ENCODE data around the gene SYNE1. TPM values are rescaled to one million over a fixed set of nuclear protein-coding genes. Genes with fewer than 3 reads are reported as not detected.

SYNE1 gene
- total and polyA plus RNA-seq, 4 experiments from 2014 or later, result 22.5 to 228 (median 144) TPM

GRCh38 chr6:152309648-152310047 lies 327.5 kb downstream of the SYNE1 start:
- no peak overlapping the region for H3K27ac ChIP-seq (ENCODE audit: low read depth, low read length)
- Mint-ChIP-seq H3K4me3 (peak overlapping the region in 3 of 8 donors; percentile 10 to 38 (median 30)), H3K4me1 (peaks cover 17 to 32% (median 27%) of the 10 kb centered on the region in 4 donors), H3K9me3 (no peaks in the 10 kb centered on the region), H3K36me3 (no peaks in the 10 kb centered on the region), H3K27me3 (no peaks in the 10 kb centered on the region), H3K27ac (peak overlapping the region in 2 of 7 donors; percentile 47 to 83)
- ChIA-PET POLR2A (ENCODE audit: partially characterized antibody) (interaction anchor here (1.0 to 2.4 kb wide), 5 partner anchors 8 to 919 kb away, joined by 3 to 23 read pairs (median 5); no protein-coding TSS in a partner anchor), CTCF (ENCODE audit: partially characterized antibody) (interaction anchor here (0.7 to 3.7 kb wide), 8 partner anchors 9 to 47 kb away, joined by 3 to 21 read pairs (median 5); no protein-coding TSS in a partner anchor)
- no peak overlapping the region for H3K4me3 ChIP-seq (ENCODE audit: low read length in 2 of 2)
- H3K4me1 ChIP-seq (ENCODE audit: insufficient read depth, low read length), result peaks cover 31% of the 10 kb centered on the region
- DNase-seq, result peak; percentile 65 to 84 (median 77)
- H3K27me3 ChIP-seq (ENCODE audit: insufficient read depth, low read length), result no peaks in the 10 kb centered on the region
- H3K36me3 ChIP-seq (ENCODE audit: insufficient read depth, low read length), result no peaks in the 10 kb centered on the region
- intact Hi-C loops (cut with micrococcal nuclease), result loop anchor here (1.0 kb wide), 2 partner anchors 7 to 29 kb away; no protein-coding TSS in a partner anchor
- no peaks in the 10 kb centered on the region for H3K9me3 ChIP-seq (ENCODE audit: control insufficient read depth in 1 of 2, low read length in 2 of 2)

- H3K4me1 Mint-ChIP-seq, result peaks cover 17 to 32% (median 27%) of the 10 kb centered on the region in 4 donors
Measured at GRCh38 chr6:152309006-152309405, 328.2 kb downstream of the SYNE1 start.

GRCh38 chr6:152308306-152308705 lies 328.9 kb downstream of the SYNE1 start:
- CTCF ChIA-PET (ENCODE audit: partially characterized antibody), result interaction anchor here (5.1 kb wide), 1 partner anchor 29 kb away, joined by 34 read pairs; no protein-coding TSS in a partner anchor
- H3K4me3 Mint-ChIP-seq, result no peak overlapping the region
- no peaks in the 10 kb centered on the region for H3K27me3 Mint-ChIP-seq
- intact Hi-C loops (cut with micrococcal nuclease), result no loop called here
- H3K9me3 Mint-ChIP-seq, result no peaks in the 10 kb centered on the region
- DNase-seq, result no peak
- Histone ChIP-seq H3K9me3 (ENCODE audit: control insufficient read depth in 1 of 2, low read length in 2 of 2) (no peaks in the 10 kb centered on the region), H3K4me1 (ENCODE audit: insufficient read depth, low read length) (peaks cover 31% of the 10 kb centered on the region), H3K27ac (ENCODE audit: low read depth, low read length) (no peak overlapping the region), H3K4me3 (ENCODE audit: low read length in 2 of 2) (no peak overlapping the region), H3K36me3 (ENCODE audit: insufficient read depth, low read length) (no peaks in the 10 kb centered on the region), H3K27me3 (ENCODE audit: insufficient read depth, low read length) (no peaks in the 10 kb centered on the region)
- H3K27ac Mint-ChIP-seq, result peak overlapping the region in 2 of 7 donors; percentile 27 to 43
- H3K4me1 Mint-ChIP-seq, result peaks cover 17 to 32% (median 27%) of the 10 kb centered on the region in 4 donors
- POLR2A ChIA-PET (ENCODE audit: partially characterized antibody), result no interaction called here
- no peaks in the 10 kb centered on the region for H3K36me3 Mint-ChIP-seq

More at GRCh38 chr6:152309006-152309405, 328.2 kb downstream of the SYNE1 start:
- no peaks in the 10 kb centered on the region for H3K27me3 Mint-ChIP-seq
- H3K4me3 Mint-ChIP-seq, result no peak overlapping the region
- Histone ChIP-seq H3K36me3 (ENCODE audit: insufficient read depth, low read length) (no peaks in the 10 kb centered on the region), H3K4me1 (ENCODE audit: insufficient read depth, low read length) (peaks cover 31% of the 10 kb centered on the region), H3K27ac (ENCODE audit: low read depth, low read length) (no peak overlapping the region), H3K4me3 (ENCODE audit: low read length in 2 of 2) (no peak overlapping the region), H3K27me3 (ENCODE audit: insufficient read depth, low read length) (no peaks in the 10 kb centered on the region), H3K9me3 (ENCODE audit: control insufficient read depth in 1 of 2, low read length in 2 of 2) (no peaks in the 10 kb centered on the region)
- no peaks in the 10 kb centered on the region for H3K36me3 Mint-ChIP-seq
- no peak for DNase-seq
- peak overlapping the region in 1 of 7 donors; percentile 36 for H3K27ac Mint-ChIP-seq
- CTCF ChIA-PET (ENCODE audit: partially characterized antibody), result interaction anchor here (2.3 to 3.7 kb wide), 2 partner anchors 11 to 29 kb away, joined by 12 to 21 read pairs; no protein-coding TSS in a partner anchor
- intact Hi-C loops (cut with micrococcal nuclease), result loop anchor here (1.0 kb wide), 1 partner anchor 29 kb away; no protein-coding TSS in a partner anchor
- POLR2A ChIA-PET (ENCODE audit: partially characterized antibody), result no interaction called here
- H3K9me3 Mint-ChIP-seq, result no peaks in the 10 kb centered on the region

GRCh38 chr6:152305672-152306071 lies 331.5 kb downstream of the SYNE1 start:
- Mint-ChIP-seq H3K4me3 (no peak overlapping the region), H3K27me3 (no peaks in the 10 kb centered on the region), H3K36me3 (peaks cover 0 to 11% of the 10 kb centered on the region in 2 donors), H3K4me1 (peaks cover 21 to 47% (median 31%) of the 10 kb centered on the region in 4 donors), H3K9me3 (no peaks in the 10 kb centered on the region), H3K27ac (no peak overlapping the region)
- intact Hi-C loops (cut with micrococcal nuclease), result no loop called here
- POLR2A ChIA-PET (ENCODE audit: partially characterized antibody), result no interaction called here
- Histone ChIP-seq H3K4me3 (ENCODE audit: low read length in 2 of 2) (no peak overlapping the region), H3K36me3 (ENCODE audit: insufficient read depth, low read length) (no peaks in the 10 kb centered on the region), H3K27me3 (ENCODE audit: insufficient read depth, low read length) (no peaks in the 10 kb centered on the region), H3K27ac (ENCODE audit: low read depth, low read length) (no peak overlapping the region), H3K9me3 (ENCODE audit: control insufficient read depth in 1 of 2, low read length in 2 of 2) (no peaks in the 10 kb centered on the region), H3K4me1 (ENCODE audit: insufficient read depth, low read length) (peaks cover 37% of the 10 kb centered on the region)
- no peak for DNase-seq
- CTCF ChIA-PET (ENCODE audit: partially characterized antibody), result interaction anchor here (5.1 kb wide), 1 partner anchor 32 kb away, joined by 34 read pairs; no protein-coding TSS in a partner anchor

GRCh38 chr6:152301765-152302568 lies 335.2 kb downstream of the SYNE1 start:
- Histone ChIP-seq H3K27ac (ENCODE audit: low read depth, low read length) (peak overlapping the region; percentile 87), H3K4me1 (ENCODE audit: insufficient read depth, low read length) (peaks cover 40% of the 10 kb centered on the region), H3K36me3 (ENCODE audit: insufficient read depth, low read length) (no peaks in the 10 kb centered on the region), H3K27me3 (ENCODE audit: insufficient read depth, low read length) (no peaks in the 10 kb centered on the region), H3K4me3 (ENCODE audit: low read length in 2 of 2) (peak overlapping the region; percentile 78 to 85), H3K9me3 (ENCODE audit: control insufficient read depth in 1 of 2, low read length in 2 of 2) (no peaks in the 10 kb centered on the region)
- Mint-ChIP-seq H3K27me3 (no peaks in the 10 kb centered on the region), H3K4me3 (peak overlapping the region; percentile 99 to 100 (median 100)), H3K9me3 (no peaks in the 10 kb centered on the region), H3K36me3 (peaks cover 7 to 20% of the 10 kb centered on the region in 2 donors), H3K27ac (peak overlapping the region; percentile 95 to 100 (median 98)), H3K4me1 (peaks cover 29 to 47% (median 36%) of the 10 kb centered on the region in 4 donors)
- intact Hi-C loops (cut with micrococcal nuclease), result loop anchor here (1.0 to 5.0 kb wide), 6 partner anchors 8 to 910 kb away; partner anchors contain the start of genes FBXO5, RMND1 and ZBTB2
- CTCF ChIA-PET (ENCODE audit: partially characterized antibody), result interaction anchor here (0.7 to 8.9 kb wide), 21 partner anchors 8 to 646 kb away, joined by 3 to 187 read pairs (median 4); no protein-coding TSS in a partner anchor
- DNase-seq, result peak; percentile 88 to 92 (median 90)
- POLR2A ChIA-PET (ENCODE audit: partially characterized antibody), result interaction anchor here (0.7 to 2.7 kb wide), 19 partner anchors 8 to 912 kb away, joined by 3 to 34 read pairs (median 4); partner anchors contain the start of genes FBXO5 and ZBTB2

- POLR2A ChIA-PET (ENCODE audit: partially characterized antibody), result interaction anchor here (0.7 to 2.7 kb wide), 20 partner anchors 9 to 911 kb away, joined by 3 to 34 read pairs (median 4); partner anchors contain the start of genes FBXO5 and ZBTB2
- CTCF ChIA-PET (ENCODE audit: partially characterized antibody), result interaction anchor here (0.7 to 8.9 kb wide), 22 partner anchors 9 to 647 kb away, joined by 3 to 187 read pairs (median 4); no protein-coding TSS in a partner anchor
Measured at GRCh38 chr6:152301021-152301764, 336.0 kb downstream of the SYNE1 start.

More at GRCh38 chr6:152301021-152301764, 336.0 kb downstream of the SYNE1 start:
- Mint-ChIP-seq H3K9me3 (no peaks in the 10 kb centered on the region), H3K4me1 (peaks cover 32 to 53% (median 42%) of the 10 kb centered on the region in 4 donors), H3K27me3 (no peaks in the 10 kb centered on the region), H3K36me3 (peaks cover 9 to 24% of the 10 kb centered on the region in 2 donors), H3K27ac (peak overlapping the region; percentile 95 to 100 (median 98)), H3K4me3 (peak overlapping the region; percentile 99 to 100 (median 100))
- Histone ChIP-seq H3K4me1 (ENCODE audit: insufficient read depth, low read length) (peaks cover 45% of the 10 kb centered on the region), H3K27ac (ENCODE audit: low read depth, low read length) (peak overlapping the region; percentile 87), H3K27me3 (ENCODE audit: insufficient read depth, low read length) (no peaks in the 10 kb centered on the region), H3K4me3 (ENCODE audit: low read length in 2 of 2) (peak overlapping the region; percentile 78 to 85), H3K36me3 (ENCODE audit: insufficient read depth, low read length) (no peaks in the 10 kb centered on the region), H3K9me3 (ENCODE audit: control insufficient read depth in 1 of 2, low read length in 2 of 2) (no peaks in the 10 kb centered on the region)
- intact Hi-C loops (cut with micrococcal nuclease), result loop anchor here (5.0 kb wide), 2 partner anchors 681 to 909 kb away; partner anchors contain the start of genes FBXO5 and ZBTB2
- no peak for DNase-seq
